Heart left ventricle (tissue), 16 donors: ENCODE data around the gene DNAJC18. TPM values are rescaled to one million over a fixed set of nuclear protein-coding genes. Genes with fewer than 3 reads are reported as not detected.

Source experiments
- ATAC-seq, 4 donors: fragments of 200-7000 bp; cut with Tn5 transposase; one replicate each; pipeline ENCODE4 v1.9.1; 2020 to 2022; ENCODE audit warnings: moderate library complexity in 4 of 4, mild to moderate bottlenecking in 3 of 4, moderate number of reproducible peaks in 1 of 4
- DNase-seq, 5 donors: peaks; one replicate each; pipeline ENCODE4 v3.0.0-alpha.2; 2020
- H3K27ac ChIP-seq, 12 donors: fragments of 200-600 bp; sonication (generic) in 4 of 12; one replicate each; pipeline versions ENCODE4 v1.5.0 to v1.8.0; 2016 to 2022; ENCODE audit warnings: mild to moderate bottlenecking in 2 of 12
- H3K27me3 ChIP-seq, 9 donors: fragments of 200-600 bp; sonication (generic) in 2 of 9; one replicate each; pipeline versions ENCODE4 v1.5.1 to v1.8.0; 2016 to 2022; ENCODE audit warnings: mild to moderate bottlenecking in 3 of 9
- H3K36me3 ChIP-seq, 9 donors: fragments of 200-600 bp; sonication (generic) in 2 of 9; one replicate each; pipeline versions ENCODE4 v1.5.0 to v1.8.0; 2018 to 2022; ENCODE audit warnings: mild to moderate bottlenecking in 2 of 9
- H3K4me1 ChIP-seq, 12 donors: fragments of 200-600 bp; sonication (generic) in 4 of 12; one replicate each; pipeline versions ENCODE4 v1.5.0 to v1.8.0; 2016 to 2022; ENCODE audit warnings: mild to moderate bottlenecking in 3 of 12
- H3K4me3 ChIP-seq, 12 donors: fragments of 200-600 bp; sonication (generic) in 4 of 12; one replicate each; pipeline versions ENCODE4 v1.5.0 to v1.8.0; 2017 to 2022; ENCODE audit warnings: mild to moderate bottlenecking in 9 of 12, moderate library complexity in 4 of 12
- H3K9me3 ChIP-seq, 12 donors: fragments of 200-600 bp; sonication (generic) in 4 of 12; one replicate each; pipeline versions ENCODE4 v1.5.0 to v1.8.0; 2016 to 2022; ENCODE audit warnings: mild to moderate bottlenecking in 1 of 12
- POLR2A ChIP-seq, 2 donors: fragments of 450-650 bp; IDR thresholded peaks; one replicate each; pipeline ENCODE4 v1.6.1; 2017; ENCODE audit warnings: antibody characterized with exemption in 2 of 2, mild to moderate bottlenecking in 2 of 2, moderate library complexity in 2 of 2
- WGBS, 4 donors: extraction: QIAGEN DNeasy Blood & Tissue Kit in 2 of 4; methylation state at CpG; one replicate each; pipeline versions ENCODE4 v1.1.5 to v1.1.7; 2013 to 2018; 5-methylcytosine and 5-hydroxymethylcytosine counted together
- intact Hi-C, 10 donors: fragments of 100-400 bp; cut with DNase I; formaldehyde crosslinking; loops; one replicate each; pipeline versions ENCODE4 v1.11.1 to v1.14.2; 2022
- polyA plus RNA-seq, 2 donors: library from polyadenylated mRNA; stranded (reverse); fragments of 200-250 nt; gene quantifications; one replicate each; pipeline ENCODE4 v1.2.3, GENCODE V29; 2013
- total RNA-seq, 9 donors: library from RNA; depleted of rRNA in 2 of 9; stranded (reverse); fragments of >200 nt in 2 of 9; fragmentation: NEBNext Ultra II Directional in 3 of 9; extraction: Animal tissue kit (Norgen Biotek cat#: 25700) in 3 of 9; gene quantifications; one replicate each; pipeline versions ENCODE4 v1.1.0 to v1.2.4, GENCODE V29; 2016 to 2023
- TF ChIP-seq, protein P1 (sequence below), 12 donors: fragments of 200-600 bp; sonication (generic) in 4 of 12; IDR thresholded peaks; one replicate each; pipeline versions ENCODE4 v1.5.0 to v1.8.0; 2018 to 2022; ENCODE audit warnings: antibody characterized with exemption in 12 of 12, mild to moderate bottlenecking in 5 of 12
- donor health status: ischemic (EF 13 %, LVEDD 7.1; RV severe dilation, severe dysfunction).
- donor health status: healthy with polysubstance abuse.
- donor health status: DM: no; HTN: yes; CAD: no.
- donor health status: DM: no; HTN: no; CAD: no.
- donor health status: ischemic (EF 25% LVEDD 6.9; RV normal size, moderate dysfunction).
- donor health status: ischemic (EF 25% LVEDD 5.7; RV mildly dilated, moderate dysfunction).
- donor health status: healthy.
- donor health status: DM: yes; HTN: yes; CAD: no.
- donor health status: ischemic (EF 35%, LVEDD 5.7; RV mildly dilated, moderate dysfunction).
- donor health status: nonischemic (EF 11% LVEDD 7.7; RV severe dilation, severe dysfunction).
- donor health status: DM: yes; HTN: yes; CAD: no.
- donor health status: PGD.
- donor health status: ischemic (EF 29% LVEDD 5.4; RV normal size, mild dysfunction).
- donor health status: nonischemic (EF 23%, LVEDD 6.1; RV moderate dilation, normal function).

Gene DNAJC18
- total and polyA plus RNA-seq, 11 donors = 4.0 to 17.8 (median 9.1) TPM

DNA sequence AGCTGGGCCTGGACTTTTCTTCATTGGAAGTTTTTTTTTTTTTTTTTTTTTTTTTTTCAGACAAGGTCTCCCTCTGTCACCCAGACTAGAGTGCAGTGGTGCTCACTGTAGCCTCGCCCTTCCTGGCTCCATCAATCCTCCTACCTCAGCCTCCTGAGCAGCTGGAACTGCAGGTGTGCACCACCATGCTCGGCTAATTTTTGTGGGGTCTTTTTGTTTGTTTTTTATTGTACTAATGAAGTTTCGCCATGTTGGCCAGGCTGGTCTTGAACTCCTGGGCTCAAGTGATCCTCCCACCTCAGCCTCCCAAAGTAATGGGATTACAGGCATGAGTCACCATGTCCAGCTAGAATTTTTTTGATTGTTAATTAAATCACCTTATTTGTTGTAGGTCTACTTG is 3.6 kb downstream of the DNAJC18 start:
- ATAC-seq (no peak), DNase-seq (no peak)
- Histone ChIP-seq H3K4me1 (peaks cover 0 to 15% (median 13%) of the 10 kb centered on the region in 12 donors), H3K36me3 (peaks cover 0 to 69% (median 45%) of the 10 kb centered on the region in 9 donors), H3K4me3 (no peak overlapping the region), H3K27ac (no peak overlapping the region), H3K27me3 (no peaks in the 10 kb centered on the region), H3K9me3 (no peaks in the 10 kb centered on the region)
- 94 to 100% (median 98%) methylated on average over 3 of the region's 3 CpGs for WGBS, 4 donors
- intact Hi-C loops = loop anchor here in 4 of 10 donors (5.0 to 10.0 kb wide), 3 partner anchors 49 to 82 kb away; partner anchors contain the start of gene STING1 (in 2 of the 4)
- TF ChIP-seq, protein P1, sequence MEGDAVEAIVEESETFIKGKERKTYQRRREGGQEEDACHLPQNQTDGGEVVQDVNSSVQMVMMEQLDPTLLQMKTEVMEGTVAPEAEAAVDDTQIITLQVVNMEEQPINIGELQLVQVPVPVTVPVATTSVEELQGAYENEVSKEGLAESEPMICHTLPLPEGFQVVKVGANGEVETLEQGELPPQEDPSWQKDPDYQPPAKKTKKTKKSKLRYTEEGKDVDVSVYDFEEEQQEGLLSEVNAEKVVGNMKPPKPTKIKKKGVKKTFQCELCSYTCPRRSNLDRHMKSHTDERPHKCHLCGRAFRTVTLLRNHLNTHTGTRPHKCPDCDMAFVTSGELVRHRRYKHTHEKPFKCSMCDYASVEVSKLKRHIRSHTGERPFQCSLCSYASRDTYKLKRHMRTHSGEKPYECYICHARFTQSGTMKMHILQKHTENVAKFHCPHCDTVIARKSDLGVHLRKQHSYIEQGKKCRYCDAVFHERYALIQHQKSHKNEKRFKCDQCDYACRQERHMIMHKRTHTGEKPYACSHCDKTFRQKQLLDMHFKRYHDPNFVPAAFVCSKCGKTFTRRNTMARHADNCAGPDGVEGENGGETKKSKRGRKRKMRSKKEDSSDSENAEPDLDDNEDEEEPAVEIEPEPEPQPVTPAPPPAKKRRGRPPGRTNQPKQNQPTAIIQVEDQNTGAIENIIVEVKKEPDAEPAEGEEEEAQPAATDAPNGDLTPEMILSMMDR (IDR thresholded peaks at IDR 0.05) = no peak
- no peak for TF ChIP-seq POLR2A (IDR thresholded peaks at IDR 0.05)

DNA sequence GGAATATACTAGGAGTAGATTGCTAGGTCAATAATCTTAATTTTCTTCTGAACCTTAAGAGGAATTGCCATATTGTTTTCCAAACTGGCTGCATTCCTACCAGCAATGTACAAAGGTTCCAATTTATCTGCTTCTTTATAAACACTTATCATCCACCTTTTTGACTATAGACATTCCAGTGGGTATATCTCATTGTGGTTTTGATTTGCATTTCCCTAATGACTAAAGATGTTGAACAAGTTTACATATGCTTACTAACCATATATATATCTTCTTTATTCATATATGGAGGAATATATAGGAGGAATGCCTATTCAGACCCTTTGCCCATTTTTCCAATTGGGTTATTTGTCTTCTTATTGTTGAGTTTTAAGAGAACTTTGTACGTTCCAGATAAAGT is 7.6 kb downstream of the DNAJC18 start:
- ATAC-seq = no peak
- H3K36me3 ChIP-seq = peaks cover 0 to 100% (median 71%) of the 10 kb centered on the region in 9 donors
- DNase-seq = no peak
- TF ChIP-seq, protein P1 (IDR thresholded peaks at IDR 0.05) = no peak
- TF ChIP-seq POLR2A (IDR thresholded peaks at IDR 0.05) = no peak
- H3K4me3 ChIP-seq = no peak overlapping the region
- no peaks in the 10 kb centered on the region for H3K9me3 ChIP-seq
- WGBS, 4 donors = 84 to 90% (median 87%) methylated on average over 1 of the region's 1 CpG
- H3K27me3 ChIP-seq = no peaks in the 10 kb centered on the region
- intact Hi-C loops = loop anchor here in 2 of 10 donors (10.0 kb wide), 1 partner anchor 53 kb away; the partner anchor contains the start of gene STING1 (in 2 of the 2)
- no peaks in the 10 kb centered on the region for H3K4me1 ChIP-seq
- no peak overlapping the region for H3K27ac ChIP-seq

DNA sequence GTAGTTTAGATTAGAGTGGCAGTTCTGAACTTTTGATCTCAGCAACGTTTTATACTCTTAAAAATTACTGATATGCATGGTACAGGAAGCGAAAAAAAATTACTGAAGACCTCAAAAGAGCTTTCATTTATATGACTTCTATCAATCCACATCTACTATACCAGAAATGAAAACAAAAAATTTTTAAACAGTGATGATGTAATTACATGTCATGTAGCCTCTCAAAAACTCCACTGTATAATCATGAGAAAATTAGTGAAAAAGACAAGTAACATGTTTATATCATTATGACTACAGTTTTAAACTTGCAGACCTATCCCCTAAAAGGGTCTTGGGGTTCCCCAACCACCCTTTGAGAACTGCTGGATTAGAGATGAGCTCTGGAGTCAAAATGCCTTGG is 9.3 kb downstream of the DNAJC18 start:
- no peak for DNase-seq
- ATAC-seq = no peak
- intact Hi-C loops = loop anchor here in 2 of 10 donors (10.0 kb wide), 1 partner anchor 55 kb away; the partner anchor contains the start of gene STING1 (in 2 of the 2)
- Histone ChIP-seq H3K9me3 (no peaks in the 10 kb centered on the region), H3K4me1 (no peaks in the 10 kb centered on the region), H3K36me3 (peaks cover 0 to 100% (median 83%) of the 10 kb centered on the region in 9 donors), H3K4me3 (no peak overlapping the region), H3K27ac (no peak overlapping the region), H3K27me3 (no peaks in the 10 kb centered on the region)
- TF ChIP-seq, protein P1 (IDR thresholded peaks at IDR 0.05) = no peak
- 80 to 84% (median 81%) methylated on average over 2 of the region's 2 CpGs for WGBS, 4 donors

DNA sequence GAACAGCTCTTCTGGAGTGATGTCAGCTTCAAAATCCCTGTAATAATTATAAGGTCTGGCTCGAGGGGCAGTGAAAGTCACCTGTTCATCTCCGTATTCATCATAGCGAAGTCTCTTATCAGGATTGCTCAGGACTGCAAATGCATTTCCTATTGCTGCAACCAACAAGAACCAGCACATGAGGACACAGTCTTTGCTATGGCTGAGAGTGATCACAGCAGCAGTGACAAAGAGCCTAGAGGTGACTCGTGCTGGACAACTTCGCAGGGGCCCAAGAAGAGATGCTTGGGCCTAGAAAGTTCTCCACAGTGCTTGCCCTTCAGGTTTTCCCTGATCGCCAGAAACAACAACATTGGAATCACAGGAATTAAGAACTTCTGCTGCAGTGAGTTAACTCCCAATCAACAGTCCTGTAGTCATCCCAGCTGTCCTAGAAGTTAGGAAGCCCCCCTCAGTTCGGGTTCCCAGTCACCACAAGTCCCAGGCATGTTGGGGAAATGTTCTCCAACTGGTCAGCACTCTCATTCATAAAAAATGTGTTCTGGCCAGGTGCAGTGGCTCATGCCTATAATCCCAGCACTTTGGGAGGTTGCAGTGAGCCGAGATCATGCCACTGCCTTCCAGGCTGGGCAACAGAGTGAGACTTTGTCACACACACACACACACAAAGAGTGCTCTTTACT is 13.0 kb downstream of the DNAJC18 start:
- DNase-seq = no peak
- H3K36me3 ChIP-seq = peaks cover 0 to 91% (median 76%) of the 10 kb centered on the region in 9 donors

More for the DNA sequence above, 13.0 kb downstream of the DNAJC18 start:
- H3K27ac ChIP-seq = no peak overlapping the region
- no peaks in the 10 kb centered on the region for H3K27me3 ChIP-seq
- no peaks in the 10 kb centered on the region for H3K9me3 ChIP-seq
- H3K4me1 ChIP-seq = peaks cover 0 to 8% (median 0%) of the 10 kb centered on the region in 12 donors
- TF ChIP-seq, protein P1 (IDR thresholded peaks at IDR 0.05) = no peak
- TF ChIP-seq POLR2A (IDR thresholded peaks at IDR 0.05) = no peak
- no peak overlapping the region for H3K4me3 ChIP-seq
- no peak for ATAC-seq
- WGBS, 4 donors = 65 to 86% (median 79%) methylated on average over 8 of the region's 8 CpGs
- intact Hi-C loops = loop anchor here in 4 of 10 donors (5.0 to 10.0 kb wide), 2 partner anchors 196 to 338 kb away; no protein-coding TSS in a partner anchor
